NOMO-1 treated with DMSO at 0.1 percent for 48 hours (cell line): ENCODE measurements around the gene ZNF644.

Experiments
- DNase-seq: peaks from one replicate; lab custom pipeline; 2025; ENCODE audit not compliant: unreplicated experiment; lab: John Stamatoyannopoulos, UW

Gene ZNF644

DNA sequence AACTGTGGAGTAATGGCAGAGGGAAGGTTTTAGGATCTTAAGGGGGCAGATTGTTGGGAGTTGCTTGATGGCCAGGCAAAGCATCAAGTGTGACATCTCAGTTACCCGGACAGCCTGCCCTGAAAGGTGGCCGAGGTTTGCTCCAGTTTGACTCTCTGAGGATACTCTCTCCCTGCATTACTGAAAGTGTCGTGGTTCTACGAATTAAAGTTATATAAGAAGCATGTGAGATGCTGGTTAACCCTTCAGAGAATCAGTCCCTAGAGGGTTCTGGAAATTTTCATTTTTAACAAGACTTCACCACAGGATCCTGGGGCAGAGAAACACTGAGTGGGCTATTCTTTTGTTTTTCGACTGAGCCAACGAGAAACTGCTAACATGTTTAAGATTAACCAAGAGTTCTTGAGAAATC, 689 bp upstream of the ZNF644 start:
- DNase-seq, result no peak

DNA sequence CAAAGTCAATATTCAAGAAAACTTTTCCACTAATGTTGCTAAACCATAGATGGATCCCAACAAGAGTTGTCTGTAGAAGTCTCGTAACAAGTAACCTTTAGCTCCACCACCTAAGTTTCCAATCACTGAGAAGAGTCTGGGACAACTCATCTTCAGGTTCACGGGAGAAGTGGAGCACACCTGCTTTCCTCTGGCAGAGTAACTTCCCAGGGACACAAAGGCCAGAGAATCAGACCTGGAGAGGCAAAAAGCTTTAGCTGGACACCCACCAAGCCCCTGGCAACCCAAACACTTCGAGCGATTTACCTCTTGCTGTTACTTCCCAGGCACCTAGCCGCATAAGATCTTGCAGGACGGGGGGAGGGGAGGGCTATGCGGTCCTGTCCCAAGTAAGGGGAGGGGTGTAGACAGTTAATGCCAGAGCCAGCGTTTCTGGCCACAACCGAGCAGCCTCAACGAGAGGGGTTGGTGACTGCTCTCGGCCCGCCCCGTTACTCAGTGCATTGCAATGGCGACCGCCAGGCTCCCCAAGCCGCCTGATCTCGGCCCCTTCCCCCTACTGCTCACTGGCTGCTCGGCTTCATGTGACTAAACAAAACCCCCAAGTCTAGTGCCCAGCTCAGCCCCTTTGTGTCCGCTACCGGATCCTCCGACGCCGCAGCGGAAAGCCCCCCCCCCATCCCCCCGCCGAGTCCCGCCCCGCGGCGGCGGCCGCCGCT, 709 bp downstream of the ZNF644 start:
- peak; percentile 59 for DNase-seq

DNA sequence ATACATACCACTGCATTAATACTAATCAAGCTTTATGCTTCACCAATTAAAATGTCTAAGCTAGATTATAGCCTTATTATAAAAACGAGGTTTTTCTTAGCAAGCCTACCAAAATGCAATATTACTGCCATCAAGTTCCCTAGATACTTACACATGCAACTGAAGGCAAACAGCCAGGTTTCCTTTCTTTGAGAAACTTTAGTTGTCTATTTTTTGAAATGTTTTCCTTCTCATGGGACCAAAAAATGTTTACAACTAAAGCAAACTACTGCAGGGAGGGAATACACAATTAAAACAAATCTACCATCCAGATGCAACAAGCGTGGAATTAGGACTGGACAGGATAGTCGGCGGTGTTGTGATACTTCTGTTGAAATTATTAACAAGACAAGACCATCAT, 1.3 kb downstream of the ZNF644 start:
- no peak for DNase-seq

DNA sequence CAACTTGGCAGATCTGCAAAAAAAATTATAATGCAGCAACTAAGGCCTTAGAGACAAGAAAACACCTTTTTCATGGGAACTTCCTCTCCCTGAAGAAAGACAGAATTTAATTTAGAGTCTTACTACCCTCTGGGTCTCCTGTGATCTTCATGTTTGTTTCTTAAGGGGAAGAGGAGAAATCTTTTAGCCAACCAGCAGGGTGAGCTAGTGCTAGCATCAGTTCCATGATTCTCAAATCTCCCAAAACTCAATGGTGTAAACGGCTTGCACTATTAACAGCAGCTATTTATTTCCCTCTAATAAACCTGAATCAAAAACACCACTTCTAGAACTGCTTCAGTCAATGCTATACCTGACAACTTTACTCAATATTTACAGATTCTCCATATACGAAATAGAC, 3.8 kb downstream of the ZNF644 start:
- peak; percentile 29 for DNase-seq

DNA sequence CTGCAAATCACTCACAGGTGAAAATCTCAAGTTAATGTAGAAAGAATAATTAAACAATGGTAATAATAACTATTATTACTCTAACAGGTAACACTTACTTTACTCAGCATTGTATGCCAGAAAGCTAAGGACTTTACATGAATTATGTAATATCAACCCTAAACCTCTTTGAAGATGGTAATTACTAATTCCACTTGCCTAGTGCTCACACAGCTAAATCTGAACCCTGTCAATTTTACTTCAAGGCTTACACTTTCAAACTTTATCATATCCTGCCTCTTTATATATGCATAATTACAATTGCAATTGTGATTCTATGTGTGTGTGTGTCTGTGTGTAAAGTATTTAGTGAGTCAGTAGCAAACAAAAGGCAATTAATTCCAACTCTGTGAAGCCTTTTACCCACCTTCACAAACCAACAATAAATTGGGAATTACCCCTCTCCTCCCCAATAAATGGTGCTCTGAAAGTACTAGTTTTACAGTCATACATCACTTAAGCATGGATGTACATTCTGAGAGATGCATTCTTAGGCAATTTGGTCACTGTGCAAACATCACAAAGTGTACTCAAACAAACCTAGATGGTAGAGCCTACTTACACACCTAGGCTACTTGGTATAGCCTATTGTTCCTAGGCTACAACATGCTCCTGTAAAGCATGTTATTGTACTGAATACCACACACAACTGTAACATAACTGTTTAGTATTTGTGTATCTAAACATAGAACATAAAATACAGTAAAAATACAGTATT, 5.9 kb downstream of the ZNF644 start:
- DNase-seq, result no peak

DNA sequence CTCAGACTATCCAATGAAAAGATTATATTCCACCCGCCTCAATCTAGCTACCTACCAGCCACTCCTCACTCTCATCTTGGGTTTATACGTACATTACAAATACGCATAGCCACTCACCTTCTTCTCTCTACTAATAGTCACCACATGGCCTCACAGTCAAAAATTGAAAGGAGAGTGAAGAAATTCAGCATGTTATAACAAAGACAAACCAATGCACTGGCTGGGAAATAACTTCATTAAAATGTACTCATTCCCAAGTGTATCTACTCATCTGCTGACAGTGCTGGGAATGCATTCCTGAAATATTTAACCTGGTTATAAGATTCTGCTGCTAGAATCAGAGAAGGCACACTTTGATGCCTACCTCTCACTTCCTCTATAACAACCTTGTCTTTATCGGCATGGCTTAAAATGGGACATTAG, 6.5 kb downstream of the ZNF644 start:
- DNase-seq, result no peak

DNA sequence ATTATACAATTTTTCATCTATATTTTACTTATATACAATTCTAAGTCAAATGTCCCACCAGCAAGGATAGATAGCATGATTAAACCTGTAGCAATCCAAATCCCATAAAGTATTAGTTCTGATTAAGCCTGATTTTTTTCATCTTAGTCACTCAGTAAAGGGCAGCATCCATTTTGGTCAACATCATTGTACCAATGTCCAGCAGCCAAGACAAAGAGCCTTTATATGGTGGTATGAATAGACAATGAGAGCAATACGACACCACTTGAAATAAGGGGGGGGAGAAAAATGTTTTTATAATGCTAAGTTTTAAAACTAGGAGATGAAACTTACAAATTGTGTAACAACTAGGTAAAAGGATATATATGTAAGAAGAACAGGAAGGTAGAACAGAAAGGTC, 7.4 kb downstream of the ZNF644 start:
- DNase-seq, result no peak

DNA sequence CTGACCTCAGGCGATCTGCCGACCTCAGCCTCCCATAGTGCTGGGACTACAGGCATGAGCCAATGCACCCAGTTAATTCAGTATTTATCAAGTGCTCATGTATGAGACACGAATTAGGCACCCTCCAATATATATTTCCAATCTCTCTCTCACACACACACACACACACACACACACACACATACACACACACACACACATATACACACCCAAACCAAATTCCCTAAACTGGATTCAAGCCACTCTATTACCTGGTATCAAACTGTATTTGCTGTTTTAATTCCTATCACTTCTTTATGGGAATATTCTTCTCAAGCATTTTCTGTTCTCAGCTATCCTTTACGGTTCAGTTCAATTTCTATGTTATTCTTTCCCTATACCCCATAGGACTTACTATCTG, 8.5 kb downstream of the ZNF644 start:
- no peak for DNase-seq

DNA sequence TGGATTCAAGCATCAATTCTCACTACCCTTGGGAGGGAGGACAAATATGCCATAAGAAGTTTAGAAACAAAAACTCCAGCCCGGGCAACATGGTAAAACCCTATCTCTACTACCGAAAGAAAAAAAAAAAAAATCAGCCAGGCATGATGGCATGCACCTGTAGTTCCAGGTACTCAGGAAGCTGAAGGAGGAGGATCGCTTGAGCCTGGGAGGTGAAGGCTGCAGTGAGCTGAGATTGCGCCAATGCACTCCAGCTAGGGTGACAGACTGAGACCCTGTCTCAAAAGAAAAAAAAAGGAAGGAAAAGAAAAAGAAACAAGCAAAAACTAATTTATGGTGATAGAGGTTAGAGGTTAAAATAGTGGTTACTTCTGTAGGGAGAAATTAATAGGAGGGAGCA, 9.6 kb downstream of the ZNF644 start:
- no peak for DNase-seq

DNA sequence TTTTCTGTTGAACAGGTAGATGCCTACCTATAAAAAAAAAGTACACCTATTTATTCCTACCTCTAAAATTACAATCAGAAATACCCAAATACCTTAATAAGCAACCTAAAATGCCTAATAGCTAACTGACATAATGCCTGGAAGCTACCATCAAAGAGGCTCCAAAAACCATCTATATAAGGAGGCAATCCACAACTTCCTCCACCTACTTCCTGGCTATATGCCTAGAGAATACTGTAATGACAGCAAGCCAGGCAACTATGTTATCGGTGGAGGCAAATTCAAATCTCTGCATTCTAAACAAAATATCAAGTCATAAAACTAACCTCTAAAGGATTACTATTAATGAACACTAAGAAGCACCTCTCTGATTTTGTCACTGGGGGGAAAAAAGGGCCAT, 10.1 kb downstream of the ZNF644 start:
- no peak for DNase-seq

DNA sequence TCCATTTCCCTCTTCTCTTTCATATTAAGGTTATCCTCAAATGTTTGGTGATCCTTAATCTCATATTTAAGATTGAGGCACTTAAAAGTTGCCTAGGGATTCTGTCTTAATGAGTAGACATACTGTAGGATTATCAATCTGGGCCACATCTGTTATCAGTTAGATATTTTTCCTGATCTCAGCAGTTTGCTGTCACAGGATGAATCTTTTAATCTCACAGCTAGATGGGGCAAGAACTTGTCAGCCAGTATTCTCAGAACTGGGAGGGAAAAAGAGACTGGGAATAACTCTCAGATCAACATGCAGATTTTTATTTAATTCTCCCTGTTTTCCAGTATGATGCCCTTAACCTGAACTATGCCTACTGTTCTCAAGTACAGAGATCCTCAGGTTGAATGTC, 14.0 kb downstream of the ZNF644 start:
- no peak for DNase-seq

DNA sequence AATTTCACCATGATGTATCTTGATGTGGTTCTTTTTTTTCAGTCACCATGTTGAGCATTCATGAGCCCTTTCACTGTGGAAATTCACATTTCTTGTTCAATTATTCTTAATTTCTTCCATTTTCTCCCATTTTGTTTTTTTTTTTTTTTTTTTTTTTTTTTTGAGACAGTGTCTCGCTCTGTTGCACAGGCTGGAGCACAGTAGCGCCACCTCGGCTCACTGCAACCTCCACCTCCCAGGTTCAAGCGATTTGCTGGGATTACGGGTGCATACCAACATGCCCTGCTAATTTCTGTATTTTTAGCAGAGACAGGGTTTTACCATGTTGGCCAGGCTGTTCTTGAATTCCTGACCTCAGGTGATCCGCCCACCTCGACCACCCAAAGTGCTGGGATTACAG, 14.7 kb downstream of the ZNF644 start:
- no peak for DNase-seq

DNA sequence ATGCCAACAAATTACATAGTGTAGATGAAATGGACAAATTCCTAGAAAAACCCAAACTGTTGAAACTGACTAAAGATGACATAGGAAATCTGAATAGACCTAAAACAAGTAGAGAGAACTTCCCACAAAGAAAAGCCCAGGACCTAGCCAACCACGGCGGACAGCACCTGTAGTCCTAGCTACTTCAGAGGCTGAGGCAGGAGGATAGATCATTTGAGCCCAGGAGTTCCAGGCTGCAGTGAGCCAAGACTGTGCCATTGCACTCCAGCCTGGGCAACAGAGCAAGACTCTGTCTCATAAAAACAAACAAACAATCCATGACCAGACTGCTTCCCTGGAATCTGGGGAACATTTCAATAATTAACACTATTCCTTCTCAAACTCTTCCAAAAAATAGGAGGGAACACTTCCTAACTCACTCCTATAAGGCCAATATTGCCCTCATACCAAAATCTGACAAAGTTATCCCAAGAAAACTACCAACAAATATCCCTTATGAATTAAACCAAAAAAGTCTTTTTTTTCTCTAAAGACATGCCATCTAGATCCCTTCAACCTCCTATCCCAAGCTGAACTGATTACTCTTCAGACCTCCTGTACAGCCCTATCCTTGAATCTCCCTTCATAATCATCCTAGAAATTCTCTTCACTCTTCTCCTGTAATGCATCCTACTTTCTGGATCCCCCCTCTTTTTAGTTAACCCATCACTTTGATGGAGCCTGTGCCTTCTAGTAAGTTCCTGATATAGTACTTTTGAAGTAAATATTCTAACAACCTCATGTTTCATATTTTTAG, 15.5 kb downstream of the ZNF644 start:
- no peak for DNase-seq

DNA sequence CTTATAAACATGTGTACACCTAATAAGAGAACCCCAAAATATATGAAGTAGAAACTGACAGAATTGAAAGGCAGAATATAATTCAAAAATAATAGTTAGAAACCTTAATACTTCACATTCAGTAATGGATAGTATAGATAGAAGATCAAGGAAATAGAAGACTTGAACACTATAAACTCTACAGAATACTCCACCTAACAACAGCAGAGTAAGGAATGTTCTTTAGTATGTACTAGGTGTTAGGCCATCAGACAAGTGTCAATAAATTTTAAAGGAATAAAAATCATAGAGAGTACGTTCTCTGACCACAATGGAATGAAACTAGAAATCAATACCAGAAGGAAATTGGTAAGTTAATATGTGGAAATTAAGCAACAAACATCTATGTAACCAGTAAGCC, 16.6 kb downstream of the ZNF644 start:
- no peak for DNase-seq

DNA sequence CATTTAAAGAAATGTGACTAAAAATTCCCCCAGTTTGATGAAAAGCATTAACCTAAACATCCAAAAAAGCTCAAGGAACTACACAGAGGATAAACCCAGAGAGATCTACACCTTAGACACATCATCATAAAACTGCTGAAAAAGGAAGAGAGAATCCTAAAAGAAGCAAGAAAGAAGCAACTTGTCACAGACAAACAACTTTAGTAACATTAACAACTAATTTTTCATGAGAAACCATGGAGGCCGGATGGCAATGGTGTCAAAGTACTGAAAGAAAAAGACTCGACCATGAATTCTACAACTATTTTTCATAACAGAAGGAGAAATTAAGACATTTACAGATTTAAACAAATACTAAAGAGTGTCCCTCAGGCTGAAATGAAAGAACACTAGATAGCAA, 17.7 kb downstream of the ZNF644 start:
- no peak for DNase-seq

DNA sequence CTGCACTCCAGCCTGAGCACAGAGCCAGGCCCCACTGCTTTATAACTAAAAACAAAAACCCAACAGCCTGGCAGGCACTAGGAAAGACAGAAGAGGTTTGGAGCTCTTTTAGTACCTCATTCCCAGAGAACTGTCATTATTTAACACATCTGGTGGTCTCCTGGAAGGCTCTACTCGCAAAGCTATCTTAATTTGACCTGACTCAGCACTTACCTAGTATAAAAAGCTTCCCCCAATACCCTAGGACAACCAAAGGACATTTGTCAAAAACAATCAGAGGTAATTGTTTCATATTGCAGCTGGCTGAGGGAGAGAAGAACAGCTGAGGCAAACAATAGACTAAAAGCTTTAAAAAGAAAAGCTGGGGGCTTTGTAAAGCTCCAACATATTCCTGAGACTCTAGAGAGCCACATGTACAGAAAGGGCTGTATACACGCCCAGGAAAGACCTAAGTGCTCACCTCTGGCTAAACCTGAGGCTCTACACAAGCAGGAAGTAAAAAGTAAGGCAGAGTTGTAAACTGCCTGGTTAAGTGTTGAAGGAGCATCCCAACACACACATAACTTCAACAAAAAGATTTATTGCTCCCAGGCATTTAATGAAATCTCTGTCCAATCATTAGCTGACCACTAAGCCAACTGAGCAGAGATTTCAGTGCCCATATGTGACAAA, 25.0 kb downstream of the ZNF644 start:
- no peak for DNase-seq

DNA sequence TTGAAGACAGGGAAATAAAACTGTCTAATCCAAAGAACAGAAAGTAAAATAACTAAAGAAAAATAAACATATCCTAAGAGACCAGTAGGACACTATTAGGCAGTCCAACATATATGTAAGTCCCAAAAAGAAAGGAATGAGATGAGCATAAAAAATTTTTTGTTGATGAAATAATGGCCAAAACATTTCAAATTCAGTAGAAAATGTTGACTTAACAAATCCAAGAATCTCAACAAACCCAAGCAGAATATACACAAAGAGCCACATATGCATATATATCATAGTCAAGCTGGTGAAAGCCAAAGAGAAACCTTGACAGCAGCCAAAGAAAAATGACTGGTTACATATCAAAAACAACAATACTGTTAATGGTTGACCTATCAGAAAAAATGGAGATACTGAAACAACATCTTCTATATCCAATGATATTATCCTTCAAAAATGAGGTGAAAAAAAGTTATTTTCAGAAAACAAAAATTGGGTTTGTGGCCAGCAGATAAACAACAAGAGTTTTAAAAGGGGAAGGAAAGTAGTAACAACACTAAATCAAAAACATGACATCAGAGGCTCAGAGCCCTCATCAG, 26.4 kb downstream of the ZNF644 start:
- DNase-seq, result no peak

DNA sequence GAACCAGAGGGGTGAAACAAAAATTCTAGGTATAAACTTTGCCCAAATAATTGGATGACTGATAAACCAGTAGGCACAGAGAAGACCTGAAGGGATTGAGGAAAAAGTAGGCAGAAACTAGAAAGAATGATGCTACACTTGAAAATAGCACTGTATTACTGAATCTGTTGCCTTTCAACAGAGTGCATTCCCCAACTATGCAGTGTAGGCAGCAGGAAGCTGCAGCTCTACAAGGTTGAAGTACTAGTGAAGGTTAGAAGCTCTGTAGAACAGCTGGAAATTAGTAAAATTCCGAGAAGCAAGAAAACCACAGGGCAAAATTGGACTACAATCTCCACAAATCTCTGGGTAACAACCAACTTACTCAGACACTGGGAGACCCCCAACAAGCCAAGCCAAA, 27.4 kb downstream of the ZNF644 start:
- DNase-seq, result no peak

DNA sequence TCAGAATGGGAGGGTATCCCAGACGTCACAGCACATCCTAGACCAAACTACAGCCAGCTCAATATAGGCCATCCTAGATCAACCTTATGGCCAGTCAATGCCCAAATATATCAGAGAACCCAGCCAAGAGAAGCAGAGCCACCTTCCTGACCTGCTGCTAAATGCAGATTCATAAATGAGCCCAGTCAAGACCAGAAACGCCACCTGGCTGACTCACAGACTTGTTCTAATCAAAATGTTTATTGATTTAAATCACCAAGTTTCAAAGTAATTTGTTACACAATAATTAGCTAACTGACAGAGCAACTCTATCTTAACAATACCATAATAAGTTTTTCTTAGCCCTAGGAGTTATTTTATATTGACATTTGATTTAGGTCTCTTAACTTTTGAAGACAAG, 28.6 kb downstream of the ZNF644 start:
- DNase-seq, result no peak

DNA sequence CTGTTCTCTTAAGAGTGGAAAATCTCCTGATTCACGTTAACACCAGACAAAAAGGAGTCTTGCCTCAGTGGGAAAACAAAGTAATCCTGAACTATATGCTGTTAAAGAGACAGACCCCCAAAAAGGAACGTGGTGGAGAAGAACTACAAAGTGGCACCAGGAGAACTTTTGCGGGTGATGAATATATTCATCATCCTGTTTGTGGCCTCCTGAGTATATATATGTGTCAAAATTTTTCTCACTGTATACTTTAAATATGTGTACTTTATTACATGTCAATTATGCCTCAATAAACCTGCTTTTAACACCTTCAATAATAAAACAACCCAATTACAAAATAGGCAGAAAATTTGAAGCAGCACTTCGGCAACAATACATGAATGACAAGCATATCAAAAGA, 31.1 kb downstream of the ZNF644 start:
- no peak for DNase-seq

DNA sequence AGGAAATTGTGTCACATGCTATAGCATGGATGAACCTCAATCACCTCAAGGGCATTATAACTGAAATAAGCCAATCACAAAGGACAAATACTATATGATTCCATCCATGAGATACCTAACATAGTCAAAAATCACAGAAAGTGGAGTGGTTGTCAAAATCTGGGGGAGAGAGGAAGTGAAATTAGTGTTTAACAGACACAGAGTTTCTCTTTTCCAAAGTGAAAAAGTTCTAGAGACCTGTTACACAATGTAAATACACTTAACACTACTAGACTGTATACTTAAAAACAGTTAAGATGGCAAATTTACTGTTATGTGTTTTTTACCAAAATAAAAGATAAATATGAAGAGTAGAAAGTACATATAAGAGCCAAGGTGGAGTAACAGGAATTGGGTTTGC, 31.8 kb downstream of the ZNF644 start:
- peak; percentile 40 for DNase-seq
